Measurements from ENCODE around the gene ZBTB17.
"Not testable (repeated sequence)": the region's sequence is repeated elsewhere in the genome, so short reads cannot be mapped to it uniquely, and the experiment has no call there.

The ZBTB17 gene

DNA sequence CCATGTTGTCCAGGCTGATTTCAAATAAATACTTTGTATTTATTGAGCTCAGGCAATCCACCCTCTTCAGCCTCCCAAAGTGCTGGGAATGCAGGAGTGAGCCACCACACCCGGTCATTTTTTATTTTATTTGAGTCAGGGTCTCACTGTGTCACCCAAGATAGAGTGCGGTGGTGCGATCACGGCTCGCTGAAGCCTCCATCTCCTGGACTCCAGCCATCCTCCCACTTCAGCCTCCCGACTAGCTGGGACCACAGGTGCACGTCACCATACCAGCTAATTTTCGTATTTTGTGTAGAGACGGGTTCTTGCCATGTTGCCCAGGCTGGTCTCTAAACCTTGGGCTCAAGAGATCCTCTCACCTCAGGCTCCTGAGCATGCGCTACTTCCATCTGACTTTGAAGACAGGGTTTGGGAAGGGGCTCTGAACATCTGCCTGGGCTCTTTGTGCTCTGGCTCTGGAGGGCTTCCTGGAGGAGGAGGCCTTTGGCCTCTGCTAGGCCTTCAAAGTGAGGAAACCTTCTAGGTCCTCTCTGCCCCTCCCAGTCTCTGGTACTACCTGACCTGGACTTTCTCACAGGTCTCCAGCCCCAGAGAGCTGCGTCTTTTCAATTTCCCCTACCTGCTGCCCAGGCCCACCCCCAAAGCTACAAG is 36.2 kb upstream of the ZBTB17 start:
- peak; percentile 4 for DNase-seq (ENCODE audit: low spot score)

DNA sequence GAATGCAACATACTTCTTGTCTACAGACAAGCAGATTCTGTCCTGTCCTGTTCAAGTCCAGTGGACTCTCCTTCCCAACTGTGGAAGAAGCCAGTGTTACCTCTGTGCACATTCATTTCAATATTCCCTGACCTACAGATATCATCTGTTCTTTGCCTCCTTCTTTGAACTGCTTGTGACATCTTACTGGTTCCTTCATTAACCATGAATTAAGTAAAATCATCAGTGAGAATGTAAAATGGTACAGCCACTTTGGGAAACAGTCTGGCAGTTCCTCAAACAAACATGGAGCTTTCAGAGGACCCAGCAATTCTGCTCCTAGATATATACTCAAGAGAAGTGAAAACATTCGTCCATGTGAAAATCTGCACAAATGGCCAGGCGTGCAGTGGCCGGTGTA is 34.9 kb upstream of the ZBTB17 start:
- DNase-seq (ENCODE audit: low spot score), result no peak

- no peak for DNase-seq (ENCODE audit: low spot score)
These were observed 33.8 kb upstream of the ZBTB17 start for GRCh38 chr1:16009678-16010077.

- peak; percentile 84 for DNase-seq (ENCODE audit: low spot score)
These were observed 33.1 kb upstream of the ZBTB17 start for GRCh38 chr1:16009030-16009460.

DNA sequence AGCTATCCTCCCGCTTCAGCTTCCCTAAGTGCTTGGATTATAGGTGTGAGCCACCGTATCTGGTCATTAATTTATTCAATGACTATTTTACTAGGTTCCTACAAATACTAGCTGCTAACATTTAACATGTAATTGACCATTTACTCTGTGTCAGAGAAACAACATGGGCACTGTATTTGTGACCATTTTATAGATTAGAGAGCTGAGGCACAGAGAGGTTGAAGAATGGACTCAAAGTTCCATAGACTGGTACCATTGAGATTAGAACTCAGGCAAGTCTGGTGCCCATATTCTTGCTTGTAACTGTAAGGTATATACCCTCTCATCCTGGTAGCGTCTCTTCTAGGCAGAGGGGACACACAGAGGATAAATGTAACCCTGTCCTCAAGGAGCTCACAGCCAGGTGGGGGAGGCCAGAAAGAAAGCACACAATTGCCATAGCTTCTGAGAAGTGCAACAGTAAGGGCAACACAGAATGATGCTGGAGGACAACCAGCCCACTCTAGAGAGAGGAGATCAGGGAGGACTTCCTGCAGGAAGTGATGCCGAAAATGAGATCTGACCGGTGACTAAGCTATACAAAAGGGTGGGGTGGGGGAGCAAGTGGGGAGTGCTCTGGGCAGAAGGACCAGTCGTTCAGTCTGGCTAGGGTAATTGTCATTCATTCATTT is 31.9 kb upstream of the ZBTB17 start:
- DNase-seq (ENCODE audit: low spot score), result no peak

DNA sequence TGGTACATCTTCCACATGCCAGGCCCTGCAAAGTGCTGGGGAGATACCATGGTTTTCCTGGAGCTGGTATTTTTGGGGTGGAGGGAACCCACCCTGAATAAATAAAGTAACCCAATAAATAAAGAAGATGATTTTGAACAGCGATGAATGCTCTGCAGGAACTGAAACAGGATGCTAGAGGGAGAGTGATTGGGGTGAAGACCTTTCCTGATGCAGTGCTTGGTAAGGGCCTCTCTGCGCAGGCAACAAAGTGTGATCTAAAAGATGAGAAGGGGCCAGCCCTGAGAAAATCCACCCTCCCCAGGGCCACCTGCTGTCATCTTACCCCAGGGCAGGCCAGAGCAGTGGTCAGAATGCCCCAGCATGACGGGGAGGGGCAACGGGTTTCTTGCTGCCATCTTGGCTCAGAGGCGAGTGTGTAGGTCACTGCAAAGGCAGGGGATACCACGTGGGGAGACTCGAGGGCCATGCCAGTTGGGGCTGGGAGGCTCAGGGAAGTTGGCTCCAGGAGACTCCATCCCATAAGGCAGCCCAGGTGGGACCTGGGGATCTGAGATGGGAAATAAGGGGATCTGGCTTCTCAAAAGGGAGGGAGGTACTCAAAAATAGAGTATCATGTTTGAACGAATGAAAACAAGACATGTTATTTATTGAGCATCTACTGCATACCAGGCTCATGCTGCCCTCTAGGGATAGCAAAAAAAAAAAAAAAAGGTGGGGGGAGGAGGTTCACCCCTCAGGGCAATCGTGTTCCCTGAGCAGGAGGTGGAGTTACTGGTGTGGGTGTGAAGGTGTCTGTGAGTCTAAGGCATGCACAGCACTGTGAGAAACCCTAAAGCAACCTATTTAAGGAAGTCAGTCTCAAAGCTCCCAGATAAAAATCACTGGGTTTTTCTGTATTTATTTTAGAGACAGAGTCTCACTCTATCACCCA is 30.9 kb upstream of the ZBTB17 start:
- DNase-seq (ENCODE audit: low spot score), result peak; percentile 7

- no peak for DNase-seq (ENCODE audit: low spot score)
These were observed 30.1 kb upstream of the ZBTB17 start for GRCh38 chr1:16006010-16006409.

DNA sequence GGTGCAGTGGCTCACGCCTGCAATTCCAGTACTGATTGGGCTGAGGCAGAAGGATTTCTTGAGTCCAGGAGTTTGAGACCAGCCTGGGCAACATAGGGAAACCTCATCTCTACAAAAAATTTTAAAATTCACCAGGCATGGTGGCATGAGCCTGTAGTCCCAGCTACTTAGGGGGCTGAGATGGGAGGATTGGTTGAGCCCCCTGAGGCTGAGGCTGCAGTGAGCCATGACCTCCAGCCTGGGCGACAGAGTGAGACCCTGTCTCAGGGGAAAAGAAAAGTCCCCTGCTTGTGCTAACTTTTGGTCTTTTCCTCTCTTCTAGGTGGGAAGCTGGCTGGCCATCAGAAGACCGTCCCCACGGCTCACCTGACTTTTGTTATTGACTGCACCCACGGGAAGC is 29.7 kb upstream of the ZBTB17 start:
- no peak for DNase-seq (ENCODE audit: low spot score)

DNA sequence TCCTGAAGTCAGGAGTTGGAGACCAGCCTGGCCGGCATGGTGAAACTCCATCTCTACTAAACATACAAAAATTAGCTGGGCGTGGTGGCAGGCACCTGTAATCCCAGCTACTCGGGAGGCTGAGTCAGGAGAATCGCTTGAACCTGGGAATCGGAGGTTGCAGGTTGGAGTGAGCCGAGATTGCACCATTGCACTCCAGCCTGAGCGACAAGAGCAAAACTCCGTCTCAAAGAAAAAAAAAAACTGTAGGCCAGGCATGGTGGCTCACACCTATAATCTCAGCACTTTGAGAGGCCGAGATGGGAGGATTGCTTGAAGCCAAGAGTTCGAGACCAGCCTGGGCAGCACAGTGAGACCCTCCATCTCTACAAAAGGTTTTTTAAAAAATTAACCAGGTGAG is 25.4 kb upstream of the ZBTB17 start:
- not testable (repeated sequence) for DNase-seq (ENCODE audit: low spot score)

- no peak for DNase-seq (ENCODE audit: low spot score)
These were observed 23.0 kb upstream of the ZBTB17 start for GRCh38 chr1:15998929-15999328.

- peak; percentile 7 for DNase-seq (ENCODE audit: low spot score)
These were observed 21.9 kb upstream of the ZBTB17 start for GRCh38 chr1:15997637-15998280.

DNA sequence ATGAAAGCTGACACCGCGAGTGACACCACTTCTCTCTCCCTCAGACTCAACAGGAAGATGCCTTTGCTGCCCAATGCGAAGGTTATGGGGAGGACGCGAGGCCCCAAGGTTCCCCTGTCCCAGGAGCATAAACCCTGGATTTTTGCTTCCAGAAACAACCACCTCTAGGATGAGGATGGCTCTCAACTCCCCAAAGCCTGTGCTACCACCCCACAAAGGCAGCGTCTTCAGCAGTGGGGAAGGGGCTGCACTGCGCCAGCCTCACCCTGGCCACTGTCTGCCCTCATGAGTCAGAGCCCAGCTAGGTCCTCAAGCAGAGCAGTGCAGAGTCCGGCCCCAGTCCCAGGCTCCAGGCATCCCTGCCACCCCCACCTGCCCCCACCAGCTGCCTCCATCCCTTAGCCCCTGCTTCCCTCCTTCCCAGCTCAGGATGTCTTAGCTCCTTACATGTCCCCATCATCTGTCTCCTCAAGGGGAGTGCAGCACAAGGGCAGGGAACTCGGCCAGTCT is 21.2 kb upstream of the ZBTB17 start:
- peak; percentile 4 for DNase-seq (ENCODE audit: low spot score)

GRCh38 chr1:15994590-15995351 is 18.9 kb upstream of the ZBTB17 start:
- peak; percentile 66 for DNase-seq (ENCODE audit: low spot score)

GRCh38 chr1:15994081-15994480 is 18.2 kb upstream of the ZBTB17 start:
- DNase-seq (ENCODE audit: low spot score), result peak; percentile 10

DNA sequence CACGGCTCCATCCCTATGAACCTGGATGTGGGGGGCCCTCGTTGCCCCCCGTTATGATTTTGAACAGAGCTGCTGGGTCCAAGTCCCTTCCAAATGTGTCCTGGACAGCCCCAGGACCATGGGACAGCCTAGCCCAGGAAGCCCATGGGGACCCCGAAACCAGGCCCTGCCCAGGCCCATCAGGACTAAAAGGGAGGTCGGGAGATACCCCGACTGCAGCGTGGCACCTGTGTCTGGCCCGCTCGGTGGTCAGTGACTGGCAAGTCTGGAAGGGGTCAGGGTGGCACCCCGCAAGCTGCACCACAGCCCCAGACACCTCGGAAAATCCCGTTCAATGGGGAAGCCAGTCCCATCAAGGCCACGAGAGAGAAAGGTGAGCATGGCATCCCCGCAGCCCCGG is 17.8 kb upstream of the ZBTB17 start:
- DNase-seq (ENCODE audit: low spot score), result peak; percentile 5

GRCh38 chr1:15992582-15993500 is 16.9 kb upstream of the ZBTB17 start:
- peak; percentile 3 for DNase-seq (ENCODE audit: low spot score)

- DNase-seq (ENCODE audit: low spot score), result no peak
These were observed 16.3 kb upstream of the ZBTB17 start for GRCh38 chr1:15992187-15992553.

DNA sequence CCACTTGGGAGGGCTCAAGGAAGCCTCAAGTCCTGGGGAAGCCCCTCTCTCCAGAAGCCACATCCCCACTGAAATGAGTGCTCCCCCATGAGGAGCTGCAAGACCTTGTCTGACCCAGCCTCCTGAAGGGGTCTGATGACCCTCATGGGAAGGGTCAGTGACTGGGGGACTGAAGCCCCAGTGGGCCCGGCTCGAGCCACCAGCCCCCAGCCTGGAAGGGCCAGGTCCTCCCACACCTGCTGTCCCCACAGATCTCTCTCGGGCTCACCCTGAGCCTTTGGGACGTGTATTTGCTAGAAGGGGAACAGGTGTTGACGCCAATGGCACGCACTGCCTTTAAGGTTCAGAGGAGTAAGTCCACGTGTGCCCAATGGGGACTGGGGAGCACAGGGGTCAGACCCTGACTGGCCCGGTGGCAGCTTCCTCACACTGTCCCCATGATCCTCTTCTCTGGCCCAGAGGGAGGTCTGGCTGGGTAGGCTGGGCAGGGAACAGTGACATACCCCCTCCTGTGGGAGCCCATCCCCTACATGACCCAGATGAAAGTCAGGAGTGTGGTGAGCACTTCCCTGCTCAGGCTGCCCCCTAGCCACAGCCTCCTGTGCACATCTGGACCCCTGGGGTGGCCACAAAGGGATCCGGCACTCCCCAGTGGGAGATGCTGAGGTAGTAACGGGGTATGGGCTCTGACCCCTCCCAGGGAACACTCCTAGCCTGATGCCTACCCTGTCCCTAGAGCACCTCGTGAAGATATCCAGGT is 15.7 kb upstream of the ZBTB17 start:
- DNase-seq (ENCODE audit: low spot score), result no peak

DNA sequence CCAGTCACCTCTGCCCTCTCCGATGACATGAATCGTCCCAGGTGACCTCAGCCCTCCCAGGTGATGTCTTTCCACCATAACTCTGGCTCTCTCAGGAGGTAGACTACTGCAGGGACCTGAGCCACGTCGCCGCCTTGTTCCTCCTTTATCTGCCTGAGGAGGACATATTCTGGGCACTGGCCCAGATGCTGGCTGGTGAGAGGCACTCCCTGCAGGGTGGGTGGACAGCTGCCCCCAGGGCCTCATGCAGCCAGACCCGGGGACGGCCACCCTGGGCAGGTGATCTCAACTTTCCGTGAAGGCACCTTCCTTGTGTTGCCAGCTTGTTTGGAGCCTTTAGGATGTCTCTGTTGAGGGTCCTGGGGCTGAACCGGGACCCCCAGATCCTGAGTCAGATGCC is 13.9 kb upstream of the ZBTB17 start:
- DNase-seq (ENCODE audit: low spot score), result no peak
